ENCODE data around the gene SRI. TPM values are rescaled to one million over a fixed set of nuclear protein-coding genes. Genes with fewer than 3 reads are reported as not detected.
A peak's percentile ranks its signal among the peaks of the same experiment; 100 is the strongest.

The SRI gene
- polyA plus RNA-seq, 1 donor (not counting 4 experiments of a cell fraction or from before 2014, with no cell fraction given): 206 TPM

DNA sequence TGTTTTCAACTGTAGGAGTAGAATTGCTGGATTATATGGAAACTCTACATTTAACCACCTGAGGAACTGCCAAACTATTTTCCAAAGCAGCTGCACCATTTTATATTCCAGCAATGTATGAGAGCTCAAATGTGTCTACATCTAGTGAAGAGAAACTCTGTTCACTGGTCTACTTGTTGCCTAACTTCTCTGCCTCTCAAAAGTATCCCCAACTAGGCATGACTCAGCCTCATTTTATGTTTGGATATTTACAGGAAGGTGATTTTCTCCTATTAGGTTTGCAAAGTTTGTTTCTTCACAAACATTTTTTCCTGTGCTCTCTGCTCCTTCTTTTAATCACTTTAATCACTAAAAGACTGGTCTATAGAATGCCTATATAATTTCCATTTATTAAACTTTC is 37.1 kb upstream of the SRI start:
- Histone ChIP-seq H3K27me3 (ENCODE audit: control insufficient read depth, extremely low read depth, insufficient read depth, low read length) (no peaks in the 10 kb centered on the region), H3K9me1 (ENCODE audit: control insufficient read depth, extremely low read depth, insufficient read depth, low read length) (no peaks in the 10 kb centered on the region), H2AFZ (ENCODE audit: control insufficient read depth, low read length) (no peak overlapping the region), H3K9me3 (ENCODE audit: control insufficient read depth, low read depth, low read length) (peaks cover 6% of the 10 kb centered on the region), H3K4me2 (ENCODE audit: control insufficient read depth, extremely low read depth, insufficient read depth, low read depth, low read length) (peak overlapping the region; percentile 6), H3K4me3 (ENCODE audit: control insufficient read depth in 2 of 3, extremely low read depth in 1 of 3, insufficient read depth in 2 of 3, low read depth in 1 of 3, low read length in 3 of 3) (no peak overlapping the region), H3K4me1 (ENCODE audit: control insufficient read depth, extremely low read depth, insufficient read depth, low read length) (peaks cover 15% of the 10 kb centered on the region), H3K36me3 (ENCODE audit: control insufficient read depth in 2 of 2, extremely low read depth in 1 of 2, insufficient read depth in 2 of 2, low read length in 2 of 2) (no peaks in the 10 kb centered on the region), H3K27ac (ENCODE audit: control insufficient read depth, insufficient read depth, low read length) (no peak overlapping the region), H4K20me1 (ENCODE audit: control insufficient read depth, extremely low read depth, insufficient read depth, low read length) (no peaks in the 10 kb centered on the region), H3K79me2 (ENCODE audit: control insufficient read depth, insufficient read depth, low read length) (no peaks in the 10 kb centered on the region), H3K9ac (ENCODE audit: control insufficient read depth, extremely low read depth, insufficient read depth, low read length) (no peak overlapping the region)
- dilution Hi-C loops (cut with MboI; ENCODE audit: extremely low pct_ligation_motif_present, low sequenced_read_pairs): no loop called here
- no peak for TF ChIP-seq EZH2 (IDR thresholded peaks at IDR 0.05; ENCODE audit: low read length)
- TF ChIP-seq, protein P1, sequence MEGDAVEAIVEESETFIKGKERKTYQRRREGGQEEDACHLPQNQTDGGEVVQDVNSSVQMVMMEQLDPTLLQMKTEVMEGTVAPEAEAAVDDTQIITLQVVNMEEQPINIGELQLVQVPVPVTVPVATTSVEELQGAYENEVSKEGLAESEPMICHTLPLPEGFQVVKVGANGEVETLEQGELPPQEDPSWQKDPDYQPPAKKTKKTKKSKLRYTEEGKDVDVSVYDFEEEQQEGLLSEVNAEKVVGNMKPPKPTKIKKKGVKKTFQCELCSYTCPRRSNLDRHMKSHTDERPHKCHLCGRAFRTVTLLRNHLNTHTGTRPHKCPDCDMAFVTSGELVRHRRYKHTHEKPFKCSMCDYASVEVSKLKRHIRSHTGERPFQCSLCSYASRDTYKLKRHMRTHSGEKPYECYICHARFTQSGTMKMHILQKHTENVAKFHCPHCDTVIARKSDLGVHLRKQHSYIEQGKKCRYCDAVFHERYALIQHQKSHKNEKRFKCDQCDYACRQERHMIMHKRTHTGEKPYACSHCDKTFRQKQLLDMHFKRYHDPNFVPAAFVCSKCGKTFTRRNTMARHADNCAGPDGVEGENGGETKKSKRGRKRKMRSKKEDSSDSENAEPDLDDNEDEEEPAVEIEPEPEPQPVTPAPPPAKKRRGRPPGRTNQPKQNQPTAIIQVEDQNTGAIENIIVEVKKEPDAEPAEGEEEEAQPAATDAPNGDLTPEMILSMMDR (optimal IDR thresholded peaks at IDR 0.05 in 1 of 3, IDR thresholded peaks at IDR 0.05 in 1 of 3, conservative IDR thresholded peaks at IDR 0.05 in 1 of 3; ENCODE audit: extremely low read depth in 1 of 3, insufficient read depth in 2 of 3, low read length in 3 of 3): no peak
- no peak for FAIRE-seq
- DNase-seq (ENCODE audit: low read depth, low spot score): no peak

DNA sequence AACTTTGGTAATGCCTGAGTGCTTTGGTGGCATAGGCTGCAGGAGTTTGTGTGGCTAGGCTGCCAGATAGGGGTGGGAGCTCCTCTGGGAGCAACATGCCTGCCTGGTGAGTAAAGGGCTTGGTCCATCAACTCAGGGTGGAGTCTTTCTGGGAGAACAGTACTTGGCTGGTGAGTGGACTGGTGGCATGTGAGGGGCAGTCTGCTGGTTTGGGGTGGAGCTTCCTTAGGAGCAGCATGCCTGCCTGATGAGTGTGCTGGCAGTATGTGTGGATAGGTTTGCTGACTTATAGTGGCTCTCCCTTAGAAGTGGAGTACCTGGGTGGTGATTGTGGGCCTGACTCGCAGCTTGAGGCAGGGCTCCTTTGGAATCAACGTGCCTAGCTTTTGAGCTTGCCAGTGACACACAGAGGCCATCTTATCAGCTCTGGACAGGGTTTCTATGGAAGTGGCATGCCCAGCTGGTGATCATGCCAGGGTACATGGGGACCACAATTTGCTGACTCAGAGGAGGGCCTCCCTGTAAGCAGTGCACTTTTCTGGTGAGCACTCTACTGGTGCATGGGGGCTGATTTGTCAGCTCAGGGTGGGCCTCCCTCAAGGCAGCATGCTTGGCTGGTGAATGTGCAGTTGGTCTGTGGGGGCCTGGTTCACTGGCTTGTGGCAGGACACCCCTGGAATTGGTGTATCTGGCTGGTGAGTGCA is 35.0 kb upstream of the SRI start:
- dilution Hi-C loops (cut with MboI; ENCODE audit: extremely low pct_ligation_motif_present, low sequenced_read_pairs): no loop called here
- Histone ChIP-seq H3K27me3 (ENCODE audit: control insufficient read depth, extremely low read depth, insufficient read depth, low read length) (no peaks in the 10 kb centered on the region), H2AFZ (ENCODE audit: control insufficient read depth, low read length) (peak overlapping the region; percentile 73), H3K27ac (ENCODE audit: control insufficient read depth, insufficient read depth, low read length) (peak overlapping the region; percentile 79), H3K9me1 (ENCODE audit: control insufficient read depth, extremely low read depth, insufficient read depth, low read length) (no peaks in the 10 kb centered on the region), H4K20me1 (ENCODE audit: control insufficient read depth, extremely low read depth, insufficient read depth, low read length) (no peaks in the 10 kb centered on the region), H3K4me2 (ENCODE audit: control insufficient read depth, extremely low read depth, insufficient read depth, low read depth, low read length) (peak overlapping the region; percentile 32), H3K79me2 (ENCODE audit: control insufficient read depth, insufficient read depth, low read length) (no peaks in the 10 kb centered on the region), H3K4me1 (ENCODE audit: control insufficient read depth, extremely low read depth, insufficient read depth, low read length) (peaks cover 15% of the 10 kb centered on the region), H3K4me3 (ENCODE audit: control insufficient read depth in 2 of 3, extremely low read depth in 1 of 3, insufficient read depth in 2 of 3, low read depth in 1 of 3, low read length in 3 of 3) (no peak overlapping the region), H3K9me3 (ENCODE audit: control insufficient read depth, low read depth, low read length) (peaks cover 6% of the 10 kb centered on the region), H3K9ac (ENCODE audit: control insufficient read depth, extremely low read depth, insufficient read depth, low read length) (peak overlapping the region; percentile 47), H3K36me3 (ENCODE audit: control insufficient read depth in 2 of 2, extremely low read depth in 1 of 2, insufficient read depth in 2 of 2, low read length in 2 of 2) (no peaks in the 10 kb centered on the region)
- DNase-seq (ENCODE audit: low read depth, low spot score) (peak; percentile 97), FAIRE-seq (peak; percentile 100)
- TF ChIP-seq, protein P1 (optimal IDR thresholded peaks at IDR 0.05 in 1 of 3, IDR thresholded peaks at IDR 0.05 in 1 of 3, conservative IDR thresholded peaks at IDR 0.05 in 1 of 3; ENCODE audit: extremely low read depth in 1 of 3, insufficient read depth in 2 of 3, low read length in 3 of 3): no peak
- TF ChIP-seq EZH2 (IDR thresholded peaks at IDR 0.05; ENCODE audit: low read length): no peak
